Mesenteric fat pad (tissue), 1 donor: ENCODE results near the gene RBMS3. TPM values are rescaled to one million over a fixed set of nuclear protein-coding genes. Genes with fewer than 3 reads are reported as not detected.
"Not testable (repeated sequence)": the region's sequence is repeated elsewhere in the genome, so short reads cannot be mapped to it uniquely, and the experiment has no call there.

ENCODE experiments used
- DNase-seq: peaks from one replicate; pipeline ENCODE4 v3.0.0-alpha.2; 2020; ENCODE audit warnings: low spot score
- total RNA-seq: library from RNA; stranded (reverse); fragmentation: NEBNext Ultra II Directional; extraction: Animal tissue kit (Norgen Biotek cat#: 25700); gene quantifications from one replicate; pipeline ENCODE4 v1.2.1, GENCODE V29; 2021
- donor health status: DM: yes; HTN: yes; CAD: no.

Gene RBMS3
- total RNA-seq, 1 donor from 2014 or later, result 127 TPM

DNA sequence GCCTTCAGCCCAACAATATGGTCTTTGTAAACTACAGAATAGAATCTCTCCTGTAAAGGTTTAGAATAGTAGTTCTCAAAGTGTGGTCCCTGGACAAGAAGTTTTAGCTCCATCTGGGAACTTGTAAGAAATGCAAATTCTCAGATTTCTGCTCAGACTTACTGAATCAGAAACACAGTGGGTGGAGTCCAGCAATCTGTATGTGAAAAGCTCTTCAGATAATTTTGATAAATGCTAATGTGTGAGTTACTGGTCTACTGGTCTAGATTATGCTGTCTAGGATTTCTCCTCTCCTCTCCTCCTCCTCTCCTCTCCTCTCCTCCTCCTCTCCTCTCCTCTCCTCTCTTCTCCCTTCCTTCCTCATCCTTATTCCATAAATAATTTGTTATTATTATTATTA lies 57.5 kb downstream of the RBMS3 start:
- DNase-seq, result no peak

- no peak for DNase-seq
Observed at GRCh38 chr3:29339016-29339833, 58.4 kb downstream of the RBMS3 start.

DNA sequence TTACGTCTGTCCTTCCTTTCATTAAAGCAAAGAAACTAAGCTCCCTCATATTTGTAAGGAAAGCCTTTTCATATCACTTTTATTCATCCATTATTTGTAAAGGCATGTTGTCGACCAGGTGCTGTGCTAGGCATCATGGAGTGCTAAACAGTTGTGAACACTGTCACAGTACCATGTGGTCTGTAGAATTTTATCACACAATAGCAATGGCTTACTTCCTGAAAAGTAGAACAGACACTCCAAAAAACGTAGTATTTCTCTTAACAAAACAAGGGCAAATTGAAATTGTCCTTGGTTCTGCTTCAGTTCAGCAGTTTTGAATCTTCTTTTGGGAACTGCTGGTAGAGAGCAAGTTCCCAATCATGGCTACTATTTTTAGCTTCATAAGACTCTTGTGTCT lies 63.3 kb downstream of the RBMS3 start:
- no peak for DNase-seq

- DNase-seq, result no peak
Observed at GRCh38 chr3:29344935-29345334, 64.1 kb downstream of the RBMS3 start.

DNA sequence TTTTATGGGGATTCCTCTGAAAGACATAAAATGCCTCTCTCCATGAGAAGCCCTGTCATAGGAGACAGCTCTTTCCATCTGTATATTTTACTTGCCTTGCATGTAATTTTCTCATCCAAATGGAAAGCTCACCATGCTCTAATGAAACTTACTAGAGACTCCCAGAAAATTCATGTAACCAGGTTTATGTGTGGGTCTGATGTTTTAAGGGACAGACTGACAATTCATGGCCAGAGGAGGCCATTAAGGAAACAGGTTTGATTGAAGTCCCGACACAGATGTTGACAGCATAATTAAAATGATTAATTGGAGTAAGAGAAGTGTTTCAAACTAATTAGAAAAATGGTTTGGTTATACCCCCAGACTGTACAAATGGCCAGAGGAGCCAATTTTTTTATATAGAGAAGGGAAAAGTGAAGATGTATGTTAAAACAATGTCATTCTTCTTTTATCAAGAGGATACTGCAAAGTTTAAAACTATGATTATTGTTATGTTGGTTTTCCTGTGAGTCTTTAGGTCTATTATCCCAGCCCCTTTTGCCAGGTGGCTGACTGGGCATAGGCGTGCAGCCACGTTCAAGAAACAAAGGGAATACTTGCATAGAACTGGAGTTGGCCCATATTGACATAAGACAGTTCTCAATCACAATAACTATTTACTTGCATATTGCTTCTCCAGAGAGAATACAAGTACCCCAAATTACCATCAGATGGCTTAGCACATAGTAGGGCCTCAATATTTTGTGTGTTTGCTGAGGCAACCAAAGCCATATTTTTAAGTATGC lies 64.8 kb downstream of the RBMS3 start:
- DNase-seq, result no peak

DNA sequence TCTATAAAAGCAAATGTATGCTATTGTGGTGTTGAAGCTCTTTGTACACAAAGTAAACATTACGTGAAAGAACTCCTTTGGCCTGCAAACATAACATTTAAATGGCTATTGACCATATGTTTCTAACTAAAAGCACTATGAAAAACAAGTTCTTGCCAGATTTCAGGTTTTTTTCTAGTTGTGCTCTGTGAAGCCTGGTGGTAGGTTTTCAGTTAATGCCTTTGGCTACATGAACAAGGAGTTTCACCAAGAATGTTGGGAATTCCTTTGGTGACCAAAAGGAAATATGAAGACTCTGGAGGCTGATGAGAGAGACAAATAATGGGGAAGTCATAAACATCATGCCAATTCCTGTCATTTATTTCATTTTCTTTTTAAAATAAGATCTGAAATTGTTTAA lies 66.0 kb downstream of the RBMS3 start:
- no peak for DNase-seq

DNA sequence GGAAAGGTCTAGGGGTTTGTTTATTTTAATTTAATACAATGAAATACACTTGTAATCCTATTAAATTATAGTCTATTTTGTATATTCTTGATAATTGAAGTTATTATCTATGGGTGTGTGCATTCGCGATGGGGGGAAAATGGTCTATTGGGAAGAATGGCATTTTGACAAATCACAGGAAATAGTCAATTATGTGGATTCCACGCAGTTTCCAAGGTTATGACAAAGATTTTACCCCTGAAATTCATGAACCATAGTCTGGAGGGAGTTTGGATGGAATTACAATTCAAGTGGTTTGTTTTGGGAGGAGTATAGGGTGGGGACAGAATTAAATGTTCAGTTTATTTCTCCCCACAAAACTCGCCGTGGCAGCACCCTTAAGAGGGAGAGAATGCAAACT lies 66.5 kb downstream of the RBMS3 start:
- DNase-seq, result no peak

DNA sequence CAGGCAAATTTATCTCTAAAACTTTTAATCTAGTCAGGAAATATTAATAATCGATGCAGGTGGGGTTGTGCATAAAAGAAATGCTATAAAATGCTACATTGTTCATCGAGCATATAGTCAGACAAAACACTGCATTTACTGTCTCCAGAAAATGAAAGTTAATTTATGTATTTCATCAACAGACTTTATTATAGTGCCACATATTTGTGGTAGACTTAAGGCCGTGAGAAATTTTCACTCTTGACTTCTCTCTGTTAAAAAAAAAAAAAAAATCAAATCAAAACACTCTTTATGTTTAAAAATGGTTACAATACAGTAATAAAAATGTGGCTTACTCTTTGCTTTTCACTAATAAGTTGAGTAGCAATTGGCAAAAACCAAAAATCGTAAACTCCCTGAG lies 67.4 kb downstream of the RBMS3 start:
- no peak for DNase-seq

GRCh38 chr3:29349049-29349448 lies 68.2 kb downstream of the RBMS3 start:
- no peak for DNase-seq

GRCh38 chr3:29353807-29354206 lies 72.9 kb downstream of the RBMS3 start:
- no peak for DNase-seq

- DNase-seq, result no peak
Observed at GRCh38 chr3:29354894-29355293, 74.0 kb downstream of the RBMS3 start.

- no peak for DNase-seq
Observed at GRCh38 chr3:29356062-29356461, 75.2 kb downstream of the RBMS3 start.

DNA sequence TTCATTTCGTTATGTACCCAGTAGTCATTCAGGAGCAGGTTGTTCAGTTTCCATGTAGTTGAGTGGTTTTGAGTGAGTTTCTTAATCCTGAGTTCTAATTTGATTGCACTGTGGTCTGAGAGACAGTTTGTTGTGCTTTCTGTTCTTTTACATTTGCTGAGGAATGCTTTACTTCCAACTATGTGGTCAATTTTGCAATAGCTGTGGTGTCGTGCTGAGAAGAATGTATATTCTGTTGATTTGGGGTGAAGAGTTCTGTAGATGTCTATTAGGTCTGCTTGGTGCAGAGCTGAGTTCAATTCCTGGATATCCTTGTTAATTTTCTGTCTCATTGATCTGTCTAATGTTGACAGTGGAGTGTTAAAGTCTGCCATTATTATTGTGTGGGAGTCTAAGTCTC lies 79.4 kb downstream of the RBMS3 start:
- DNase-seq, result not testable (repeated sequence)

DNA sequence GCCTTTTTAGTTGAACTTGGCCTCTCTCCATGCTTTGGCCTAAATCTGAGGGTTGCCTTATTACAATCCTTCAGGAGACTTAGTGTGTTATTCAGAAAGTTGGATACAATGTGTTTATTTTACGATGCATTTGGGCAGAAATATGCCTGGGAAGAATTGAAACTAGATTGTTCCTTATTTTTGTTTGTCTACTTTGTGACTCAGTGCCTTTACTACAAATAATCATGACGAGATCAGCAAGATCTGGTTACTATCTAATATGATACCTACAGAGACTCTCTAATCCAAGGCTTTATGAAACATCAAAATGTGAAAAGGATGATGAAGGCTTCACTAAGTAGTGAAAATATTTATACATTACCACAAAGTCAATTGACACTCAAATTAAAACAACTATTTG lies 82.2 kb downstream of the RBMS3 start:
- DNase-seq, result no peak

DNA sequence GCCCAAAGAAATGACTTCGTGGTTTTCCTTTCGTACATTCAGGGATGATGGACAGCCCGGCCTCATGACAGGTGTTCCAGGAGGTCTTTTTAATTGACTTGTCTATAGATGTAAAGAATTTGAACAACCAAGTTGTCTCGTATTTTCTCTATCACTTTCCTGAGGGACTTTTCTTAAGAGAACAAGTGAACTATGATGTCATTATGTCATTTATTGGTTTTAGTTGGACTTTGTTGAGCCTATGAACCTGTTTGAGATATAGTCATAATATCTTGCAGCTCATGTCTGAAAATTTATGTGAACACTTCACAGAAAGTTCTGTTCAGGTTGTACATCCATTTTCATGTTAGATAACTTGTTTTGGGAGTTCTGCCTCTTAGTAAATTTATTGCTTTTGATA lies 89.2 kb downstream of the RBMS3 start:
- DNase-seq, result no peak

- no peak for DNase-seq
Observed at GRCh38 chr3:29370476-29371420, 89.9 kb downstream of the RBMS3 start.

DNA sequence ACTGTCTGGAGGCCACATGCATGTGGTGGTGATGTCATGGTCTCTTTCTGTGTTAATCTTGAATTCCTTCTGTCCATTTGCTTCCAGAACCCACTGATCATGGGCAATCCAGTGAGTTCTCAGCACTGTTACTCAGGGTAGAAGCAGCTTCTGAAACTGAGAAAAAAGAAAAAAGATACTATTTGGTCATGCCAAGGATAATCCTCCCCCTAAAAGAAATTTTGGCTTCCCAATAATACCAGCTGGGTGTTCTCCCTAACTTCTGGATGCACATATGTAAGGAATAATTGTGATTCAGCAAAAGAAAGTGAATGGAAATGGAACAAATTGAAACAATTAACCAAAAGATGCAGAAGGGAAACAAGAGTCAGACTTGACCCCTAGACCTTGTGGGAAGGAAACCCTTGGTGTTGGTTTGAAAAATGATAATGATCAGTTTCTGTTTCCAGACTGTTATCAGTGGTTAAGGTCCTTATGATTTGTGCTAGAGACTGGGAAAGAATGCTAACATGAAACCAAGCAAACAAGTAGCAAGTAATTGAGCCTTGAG lies 92.3 kb downstream of the RBMS3 start:
- DNase-seq, result no peak

DNA sequence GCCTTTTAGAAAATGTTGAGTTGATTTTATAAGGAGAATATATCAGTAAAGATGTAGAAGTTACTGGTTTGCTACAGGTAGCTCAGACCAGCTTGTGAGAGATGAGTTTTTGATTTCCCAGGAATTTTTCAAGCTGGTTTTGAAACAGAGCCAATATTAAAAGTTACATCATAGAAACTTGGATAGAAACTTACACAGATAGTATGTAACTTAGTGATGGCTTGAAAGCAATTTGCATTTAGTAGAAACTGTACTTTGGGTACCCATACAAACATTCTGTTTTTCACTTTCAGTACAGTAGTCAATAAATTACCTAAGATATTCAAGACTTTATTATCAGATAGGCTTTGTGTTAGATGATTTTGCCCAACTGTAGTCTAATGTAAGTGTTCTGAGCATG lies 93.4 kb downstream of the RBMS3 start:
- no peak for DNase-seq

GRCh38 chr3:29379097-29379496 lies 98.2 kb downstream of the RBMS3 start:
- DNase-seq, result no peak

DNA sequence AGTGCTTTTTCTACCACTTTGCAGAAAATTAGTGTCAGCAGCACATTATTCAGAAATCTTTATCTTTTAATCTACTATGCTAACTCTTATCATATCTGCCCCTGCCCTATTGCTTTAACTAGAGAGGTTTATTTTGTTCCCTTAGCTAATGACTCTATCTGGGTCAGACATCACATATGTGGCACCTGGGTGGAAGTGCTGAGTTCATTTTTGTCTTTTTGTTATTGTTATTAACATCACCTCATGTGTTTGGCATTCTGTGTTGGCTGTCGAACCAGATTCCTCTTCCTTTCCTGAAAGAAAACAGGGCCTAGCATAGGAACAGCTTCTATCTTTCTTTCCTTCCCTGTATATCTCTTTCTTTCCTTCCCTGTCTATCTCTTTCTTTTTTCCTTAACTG lies 100.7 kb downstream of the RBMS3 start:
- DNase-seq, result no peak

DNA sequence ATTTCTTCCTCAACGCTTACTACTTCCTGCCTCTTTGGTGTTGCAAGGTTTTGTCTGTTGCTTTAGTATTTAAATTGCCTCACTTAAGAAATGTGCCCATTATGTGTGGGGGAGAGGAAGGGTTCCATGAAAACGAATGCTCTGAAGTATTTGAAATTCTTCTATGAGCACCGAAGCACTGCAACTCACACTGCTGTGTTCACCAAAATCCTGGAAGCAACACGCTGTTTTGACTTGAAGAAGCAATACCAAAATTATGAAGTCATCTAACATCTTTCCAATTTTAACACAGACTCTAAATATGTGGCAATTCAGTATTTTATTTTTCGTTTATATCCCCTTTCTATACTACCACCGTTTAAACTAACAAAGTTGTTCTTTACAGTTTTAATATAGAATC lies 101.5 kb downstream of the RBMS3 start:
- no peak for DNase-seq
